SK-MEL-5 (cell line): ENCODE results near the gene AIP. TPM values are rescaled to one million over a fixed set of nuclear protein-coding genes. Genes with fewer than 3 reads are reported as not detected.

Source experiments
- DNase-seq: peaks from one replicate; pipeline ENCODE4 v3.0.0-alpha.2; 2016; ENCODE audit warnings: low read depth, low spot score
- in situ Hi-C: cut with HindIII; loops from 2 replicates; pipeline ENCODE4 v1.10.0; 2016; ENCODE audit warnings: low sequenced_read_pairs, high pct_unique_total_duplicates, low pct_unique_long_range_greater_than_20kb
- total RNA-seq: library from RNA; depleted of rRNA; stranded (reverse); fragments of >200 nt; shearing (Covaris generic); gene quantifications from 2 replicates; pipeline ENCODE4 v1.2.3, GENCODE V29; 2014

Gene AIP
- total RNA-seq, 1 experiment from 2014 or later: 42.5 TPM

DNA sequence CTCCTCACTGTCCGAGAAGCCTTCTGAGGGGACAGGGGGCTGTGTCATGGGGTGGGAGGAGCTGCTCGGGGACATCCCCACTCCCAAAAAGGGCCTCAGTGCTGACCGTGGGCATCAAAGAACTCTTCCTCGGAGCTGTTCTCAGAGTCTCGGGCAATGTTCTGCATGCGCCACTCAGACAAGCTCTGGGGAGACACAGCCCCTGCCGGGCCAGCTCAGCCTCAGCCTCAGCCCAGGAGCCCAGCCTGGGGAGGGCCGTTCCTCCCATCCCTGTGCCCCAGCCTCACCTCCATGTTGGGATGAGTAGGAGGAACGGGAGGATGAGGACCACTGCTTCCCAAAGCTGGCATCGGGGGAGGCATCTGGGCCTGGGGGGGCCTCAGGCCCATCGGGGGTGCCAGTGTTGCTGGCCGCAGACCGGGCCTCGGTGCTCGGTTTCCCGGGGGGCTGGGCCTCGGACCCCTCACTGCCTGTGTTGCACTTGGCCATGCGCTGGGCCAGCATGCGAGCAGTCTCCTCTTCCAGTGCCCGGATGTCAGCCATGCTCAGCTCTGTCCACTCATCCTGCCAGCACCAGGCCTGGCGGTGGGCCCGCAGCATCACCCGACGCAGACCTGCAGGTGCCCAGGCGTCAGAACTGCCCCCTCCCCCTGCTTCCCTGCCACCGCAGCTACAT is 17.1 kb downstream of the AIP start:
- DNase-seq: no peak

GRCh38 chr11:67500484-67500821 is 17.6 kb downstream of the AIP start:
- in situ Hi-C loops: no loop called here
- DNase-seq: no peak

More for the DNA sequence above, 17.1 kb downstream of the AIP start:
- in situ Hi-C loops: no loop called here

- no peak for DNase-seq
- in situ Hi-C loops: no loop called here
Observed at GRCh38 chr11:67500831-67501715, 18.2 kb downstream of the AIP start.

DNA sequence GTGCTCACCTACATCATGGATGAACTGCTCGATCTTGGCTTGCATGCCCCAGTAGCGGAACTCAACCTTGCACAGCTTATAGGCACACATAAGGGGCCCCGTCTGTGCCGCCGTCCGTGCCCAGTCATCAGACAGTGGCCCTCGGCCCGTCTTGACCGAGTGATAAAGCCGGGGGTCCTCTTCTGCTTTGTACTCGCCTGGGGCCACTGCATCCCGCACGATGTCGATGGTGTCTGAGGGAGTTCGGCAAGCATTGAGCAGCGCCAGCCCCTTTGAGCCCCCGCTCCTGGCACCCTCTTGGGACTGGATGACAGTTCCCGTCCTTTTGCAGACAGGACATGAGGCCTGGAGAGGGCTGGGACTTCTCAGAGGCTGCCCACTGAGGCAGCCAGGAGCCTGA is 19.0 kb downstream of the AIP start:
- no peak for DNase-seq
- in situ Hi-C loops: no loop called here

DNA sequence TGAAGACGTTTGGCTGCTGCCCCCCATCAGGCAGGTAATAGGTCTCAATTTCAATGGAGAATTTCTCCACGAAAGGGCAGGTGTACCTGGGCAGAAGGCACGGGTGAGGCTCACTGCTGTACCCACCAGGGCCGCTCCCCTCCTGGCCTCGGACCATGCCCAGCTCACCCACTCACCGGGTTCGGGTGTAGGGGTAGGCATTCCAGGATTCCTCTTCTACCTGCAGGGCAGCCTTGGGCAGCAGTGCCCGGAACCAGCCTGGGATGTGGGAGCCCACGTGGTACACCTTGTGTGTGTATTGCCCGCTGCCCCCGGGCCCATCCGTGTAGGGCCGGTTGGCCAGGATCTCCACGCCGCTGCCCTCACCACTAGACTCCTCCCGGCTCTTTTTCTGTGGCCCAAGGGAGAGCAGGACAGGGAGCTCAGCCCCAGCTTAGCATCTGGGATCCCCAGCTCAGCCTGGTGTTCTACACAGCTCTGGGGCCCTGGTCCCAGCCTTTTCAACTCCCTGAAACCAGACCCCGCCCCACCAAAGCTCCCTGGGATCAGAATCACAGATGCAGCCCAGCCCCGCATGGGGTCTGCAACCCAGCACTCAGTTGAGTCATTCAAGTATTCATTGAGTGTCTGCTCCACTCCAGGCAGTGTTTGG is 19.6 kb downstream of the AIP start:
- in situ Hi-C loops: no loop called here
- DNase-seq: no peak

GRCh38 chr11:67503119-67504004 is 20.5 kb downstream of the AIP start:
- no peak for DNase-seq

DNA sequence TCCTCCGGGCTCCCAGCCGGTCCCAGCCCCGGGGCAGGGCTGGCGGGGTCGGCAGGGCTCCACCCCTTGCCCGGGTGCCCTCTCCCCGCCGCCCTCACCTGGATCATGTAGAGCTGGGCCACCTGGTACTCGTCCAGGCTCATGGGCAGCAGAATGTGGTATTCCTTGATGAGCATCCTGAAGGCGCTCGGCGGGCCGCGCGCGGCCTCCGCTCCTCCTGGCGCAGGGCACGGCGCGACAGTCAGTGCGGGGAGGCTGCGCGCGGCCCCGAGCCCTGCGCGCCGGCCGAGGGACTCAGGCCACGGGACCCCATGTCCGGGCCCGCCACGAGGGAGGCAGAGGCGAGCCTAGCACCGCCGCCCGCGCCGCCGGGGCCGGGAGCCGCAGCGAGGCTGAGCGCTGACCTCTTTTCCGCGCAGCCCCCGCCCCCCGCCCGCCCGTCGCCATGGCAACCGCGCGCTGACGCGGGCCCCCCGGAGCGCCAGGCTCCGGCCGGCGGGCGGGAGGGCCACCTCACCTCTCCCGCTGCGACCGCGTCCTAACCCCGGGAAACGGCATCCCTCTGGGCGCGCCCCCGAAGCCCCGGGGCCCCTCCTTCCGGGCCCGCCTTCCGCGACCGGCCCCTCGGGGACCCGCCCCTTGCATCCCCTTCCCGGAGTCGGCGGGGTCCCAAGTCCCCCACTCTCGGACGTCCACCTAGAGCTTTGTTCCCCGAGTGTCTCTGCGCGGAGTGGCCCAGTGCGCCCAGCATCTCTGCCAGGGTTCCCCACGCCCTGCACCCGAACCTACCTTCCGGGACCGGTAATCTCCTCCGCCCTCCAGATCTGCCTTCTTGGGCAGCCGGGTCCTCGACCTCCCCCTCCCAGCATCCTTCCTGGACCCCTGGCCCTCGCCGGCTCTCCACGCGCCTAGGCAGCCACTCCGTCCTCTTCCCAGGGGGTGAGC is 21.5 kb downstream of the AIP start:
- DNase-seq: no peak
- in situ Hi-C loops: no loop called here

More at GRCh38 chr11:67503119-67504004, 20.5 kb downstream of the AIP start:
- in situ Hi-C loops: no loop called here

- DNase-seq: peak; percentile 42
Observed at GRCh38 chr11:67504950-67505581, 22.2 kb downstream of the AIP start, which contains the start of gene PITPNM1. Gene PITPNM1, minus strand, starts transcription at chr11:67505363. Its CDS starts 1,183 bp downstream, at chr11:67504180.

GRCh38 chr11:67505605-67506396 is 23.0 kb downstream of the AIP start:
- in situ Hi-C loops: no loop called here
- peak; percentile 88 for DNase-seq

More at GRCh38 chr11:67504950-67505581, 22.2 kb downstream of the AIP start, which contains the start of gene PITPNM1:
- in situ Hi-C loops: no loop called here

GRCh38 chr11:67506426-67507051 is 23.7 kb downstream of the AIP start:
- no peak for DNase-seq
- in situ Hi-C loops: no loop called here

- DNase-seq: no peak
- in situ Hi-C loops: no loop called here
Observed at GRCh38 chr11:67507242-67507863, 24.5 kb downstream of the AIP start.

DNA sequence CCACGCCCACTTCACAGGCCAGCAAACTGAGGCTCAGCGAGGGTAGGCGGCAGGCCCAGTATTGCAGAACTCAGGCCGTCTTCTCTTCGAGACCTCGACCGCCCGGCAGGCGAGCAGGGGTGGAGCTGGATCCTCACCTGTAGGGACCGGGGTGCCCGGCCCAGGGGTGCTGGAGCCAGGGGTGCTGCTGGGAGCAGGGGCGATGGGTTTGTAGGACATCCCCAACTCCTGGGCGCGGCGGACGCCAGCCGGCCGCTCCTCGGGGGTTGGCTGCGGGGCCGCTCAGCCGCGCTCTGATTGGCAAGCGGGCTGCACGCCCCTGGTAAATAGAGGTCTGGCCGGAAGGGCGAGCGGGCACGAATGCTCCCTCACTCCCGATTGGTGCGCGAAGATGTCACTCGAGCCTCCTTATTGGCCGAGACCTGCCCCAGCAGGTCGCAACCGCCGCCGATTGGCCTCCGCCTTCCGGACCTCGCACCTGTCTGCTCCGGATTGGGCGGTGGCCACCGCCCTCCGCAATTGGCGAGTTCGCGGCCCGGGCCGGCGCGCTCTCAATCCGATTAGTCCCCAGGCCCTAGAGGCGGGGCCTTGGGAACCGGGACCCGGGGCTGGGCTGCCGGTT is 25.1 kb downstream of the AIP start, which contains the start of gene CDK2AP2:
Gene CDK2AP2 (minus strand): TSS at position 299 of the 622 bp plus-strand sequence. CDS start 80 bp downstream, at position 219.
- in situ Hi-C loops: no loop called here
- DNase-seq: peak; percentile 97

DNA sequence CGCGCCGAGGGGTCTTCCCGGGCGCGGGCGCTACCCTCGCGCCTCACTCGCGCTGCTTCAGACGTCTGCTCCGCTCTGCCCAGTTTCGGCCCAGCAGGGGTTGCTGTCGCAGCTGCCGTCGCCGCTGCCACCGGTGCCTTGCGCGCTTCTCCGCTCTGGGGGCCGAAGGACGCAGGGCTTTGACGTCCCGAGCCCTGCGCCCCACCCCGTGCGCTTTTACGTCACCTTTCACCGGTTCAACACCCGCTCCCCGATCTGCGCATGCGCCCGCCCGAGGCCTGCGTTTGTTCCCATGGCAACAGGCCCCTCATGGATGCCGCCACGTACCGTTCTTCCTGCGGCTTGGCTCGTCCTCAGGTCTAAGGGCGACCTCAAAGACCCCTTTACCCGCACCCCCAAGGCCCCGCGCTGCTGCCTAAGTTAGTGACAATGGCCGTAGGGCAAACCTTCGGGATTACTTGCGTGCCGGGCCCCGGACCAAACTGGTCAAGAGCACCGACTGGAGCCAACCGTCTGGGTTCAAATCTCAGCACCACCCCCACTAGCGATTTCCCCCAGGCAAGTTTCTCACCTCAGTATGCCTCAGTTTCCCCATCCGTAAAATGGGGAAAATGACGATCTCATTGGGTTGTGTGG is 25.8 kb downstream of the AIP start:
- in situ Hi-C loops: no loop called here
- DNase-seq: peak; percentile 94

GRCh38 chr11:67510023-67510345 is 27.2 kb downstream of the AIP start:
- no peak for DNase-seq
- in situ Hi-C loops: no loop called here
